Common myeloid progenitor, CD34-positive (primary cell): Measurements from ENCODE around the gene RAB11FIP5.

Experiments
- CTCF ChIA-PET: fragments of 350-600 bp; sonication (Branson Sonifier 250); formaldehyde crosslinking; loops from one replicate; lab custom pipeline; 2021; ENCODE audit warnings: antibody characterized with exemption; lab: Charles Lee
- POLR2A ChIA-PET: fragments of 350-600 bp; sonication (Branson Sonifier 250); formaldehyde crosslinking; loops from one replicate; lab custom pipeline; 2021; ENCODE audit warnings: antibody characterized with exemption; lab: Charles Lee
- DNase-seq, 3 donors: peaks; one replicate each; pipeline versions ENCODE4 v3.0.0 to v3.0.0-alpha.2; 2013
- H3K27ac ChIP-seq, 2 experiments: 1 replicate in 1 of 2; 2 replicates in 1 of 2; pipeline ENCODE4 v1.7.0; 2013; ENCODE audit warnings: inconsistent platforms in 2 of 2, low read length in 2 of 2, mild to moderate bottlenecking in 2 of 2, low read depth in 1 of 2, moderate library complexity in 1 of 2; ENCODE audit not compliant: severe bottlenecking in 2 of 2, insufficient read depth in 1 of 2, poor library complexity in 1 of 2
- H3K27me3 ChIP-seq, 5 experiments: replicated peaks in 2 of 5; 1 replicate in 3 of 5; 2 replicates in 2 of 5; pipeline versions ENCODE4 v1.6.1 to v1.7.0; 2013; ENCODE audit warnings: low read length in 4 of 5, mild to moderate bottlenecking in 2 of 5, moderate library complexity in 2 of 5, inconsistent platforms in 1 of 5; ENCODE audit not compliant: insufficient read depth in 5 of 5, control insufficient read depth in 4 of 5
- H3K36me3 ChIP-seq, 4 experiments: 1 replicate in 2 of 4; 2 replicates in 2 of 4; pipeline versions ENCODE4 v1.6.1 to v1.7.0; 2013; ENCODE audit warnings: low read length in 3 of 4, control low read depth in 1 of 4, mild to moderate bottlenecking in 1 of 4; ENCODE audit not compliant: control insufficient read depth in 4 of 4, insufficient read depth in 4 of 4
- H3K4me1 ChIP-seq, 4 experiments: 1 replicate in 3 of 4; 2 replicates in 1 of 4; pipeline versions ENCODE4 v1.6.1 to v1.7.1; 2013; ENCODE audit warnings: low read length in 3 of 4, mild to moderate bottlenecking in 3 of 4, control low read depth in 1 of 4, inconsistent platforms in 1 of 4, moderate library complexity in 1 of 4; ENCODE audit not compliant: control insufficient read depth in 4 of 4, insufficient read depth in 4 of 4; ENCODE audit errors: control extremely low read depth in 1 of 4
- H3K4me3 ChIP-seq, 7 experiments: 1 replicate in 4 of 7; 2 replicates in 3 of 7; pipeline versions ENCODE4 v1.5.1 to v1.7.0; 2013; ENCODE audit warnings: mild to moderate bottlenecking in 7 of 7, low read length in 6 of 7, moderate library complexity in 6 of 7, inconsistent platforms in 2 of 7, low read depth in 2 of 7, control low read depth in 1 of 7; ENCODE audit not compliant: insufficient read depth in 4 of 7, control insufficient read depth in 1 of 7; ENCODE audit errors: extremely low read depth in 1 of 7
- H3K9me3 ChIP-seq, 5 experiments: 1 replicate in 4 of 5; 2 replicates in 1 of 5; pipeline versions ENCODE4 v1.6.1 to v1.7.1; 2013; ENCODE audit warnings: low read length in 4 of 5, mild to moderate bottlenecking in 2 of 5, inconsistent platforms in 1 of 5, low read depth in 1 of 5, moderate library complexity in 1 of 5; ENCODE audit not compliant: control insufficient read depth in 4 of 5, insufficient read depth in 2 of 5; ENCODE audit errors: control extremely low read depth in 1 of 5
- WGBS: methylation state at CpG from one replicate; pipeline ENCODE4 v1.1.5; 2013; ENCODE audit not compliant: insufficient coverage; 5-methylcytosine and 5-hydroxymethylcytosine counted together

RAB11FIP5 gene

GRCh38 chr2:73134471-73134870 lies 21.7 kb upstream of the RAB11FIP5 start:
- CTCF ChIA-PET, result interaction anchor here (0.8 to 1.2 kb wide), 2 partner anchors 14 to 142 kb away, joined by 3 to 4 read pairs; no protein-coding TSS in a partner anchor
- Histone ChIP-seq H3K27me3 (peaks cover 0 to 2% (median 0%) of the 10 kb centered on the region in 5 experiments), H3K9me3 (no peaks in the 10 kb centered on the region), H3K4me1 (peaks cover 0 to 5% (median 0%) of the 10 kb centered on the region in 4 experiments), H3K4me3 (no peak overlapping the region), H3K36me3 (no peaks in the 10 kb centered on the region), H3K27ac (no peak overlapping the region)
- POLR2A ChIA-PET, result interaction anchor here (0.6 kb wide), 1 partner anchor 315 kb away, joined by 4 read pairs; no protein-coding TSS in a partner anchor
- DNase-seq, result no peak
- WGBS, result 69% methylated on average over 2 of the region's 4 CpGs

GRCh38 chr2:73133566-73134197 lies 20.9 kb upstream of the RAB11FIP5 start:
- 83% methylated on average over 2 of the region's 4 CpGs for WGBS
- no peak for DNase-seq
- no peaks in the 10 kb centered on the region for H3K9me3 ChIP-seq
- POLR2A ChIA-PET, result interaction anchor here (0.5 kb wide), 1 partner anchor 642 kb away, joined by 3 read pairs; no protein-coding TSS in a partner anchor
- CTCF ChIA-PET, result interaction anchor here (1.2 kb wide), 1 partner anchor 142 kb away, joined by 3 read pairs; no protein-coding TSS in a partner anchor
- H3K4me1 ChIP-seq, result peaks cover 0 to 5% (median 0%) of the 10 kb centered on the region in 4 experiments
- peaks cover 0 to 3% (median 0%) of the 10 kb centered on the region in 5 experiments for H3K27me3 ChIP-seq
- no peaks in the 10 kb centered on the region for H3K36me3 ChIP-seq
- H3K27ac ChIP-seq, result no peak overlapping the region
- H3K4me3 ChIP-seq, result no peak overlapping the region

GRCh38 chr2:73131807-73132206 lies 19.1 kb upstream of the RAB11FIP5 start:
- 100% methylated on average over 1 of the region's 3 CpGs for WGBS
- POLR2A ChIA-PET, result interaction anchor here (0.7 kb wide), 1 partner anchor 48 kb away, joined by 3 read pairs; no protein-coding TSS in a partner anchor
- Histone ChIP-seq H3K27ac (no peak overlapping the region), H3K27me3 (peaks cover 0 to 3% (median 0%) of the 10 kb centered on the region in 5 experiments), H3K9me3 (no peaks in the 10 kb centered on the region), H3K4me3 (no peak overlapping the region), H3K4me1 (peaks cover 0 to 5% (median 0%) of the 10 kb centered on the region in 4 experiments), H3K36me3 (no peaks in the 10 kb centered on the region)
- CTCF ChIA-PET, result interaction anchor here (0.7 kb wide), 1 partner anchor 15 kb away, joined by 3 read pairs; no protein-coding TSS in a partner anchor
- DNase-seq, result no peak

- Histone ChIP-seq H3K4me3 (no peak overlapping the region), H3K27me3 (peaks cover 0 to 3% (median 0%) of the 10 kb centered on the region in 5 experiments), H3K9me3 (no peaks in the 10 kb centered on the region), H3K27ac (no peak overlapping the region), H3K36me3 (no peaks in the 10 kb centered on the region), H3K4me1 (peaks cover 0 to 5% (median 0%) of the 10 kb centered on the region in 4 experiments)
- POLR2A ChIA-PET, result no interaction called here
- CTCF ChIA-PET, result no interaction called here
- no peak for DNase-seq
- 100% methylated on average over 1 of the region's 5 CpGs for WGBS
These were observed 18.0 kb upstream of the RAB11FIP5 start for GRCh38 chr2:73130790-73131189.

- DNase-seq, result no peak
- Histone ChIP-seq H3K27me3 (peaks cover 0 to 3% (median 0%) of the 10 kb centered on the region in 5 experiments), H3K9me3 (peaks cover 0 to 5% (median 0%) of the 10 kb centered on the region in 5 experiments), H3K27ac (no peak overlapping the region), H3K4me1 (peaks cover 0 to 4% (median 0%) of the 10 kb centered on the region in 4 experiments), H3K36me3 (no peaks in the 10 kb centered on the region), H3K4me3 (no peak overlapping the region)
- WGBS, result 95% methylated on average over 6 of the region's 6 CpGs
- ChIA-PET POLR2A (no interaction called here), CTCF (interaction anchor here (1.3 kb wide), 1 partner anchor 27 kb away, joined by 5 read pairs; no protein-coding TSS in a partner anchor)
These were observed 16.2 kb upstream of the RAB11FIP5 start for GRCh38 chr2:73128841-73129535.

- H3K9me3 ChIP-seq, result peaks cover 0 to 5% (median 0%) of the 10 kb centered on the region in 5 experiments
- 60% methylated on average over 1 of the region's 1 CpG for WGBS
- POLR2A ChIA-PET, result interaction anchor here (0.6 kb wide), 1 partner anchor 1501 kb away, joined by 3 read pairs; no protein-coding TSS in a partner anchor
- DNase-seq, result no peak
- no peak overlapping the region for H3K27ac ChIP-seq
- H3K4me3 ChIP-seq, result no peak overlapping the region
- H3K36me3 ChIP-seq, result no peaks in the 10 kb centered on the region
- no peaks in the 10 kb centered on the region for H3K27me3 ChIP-seq
- CTCF ChIA-PET, result no interaction called here
- no peaks in the 10 kb centered on the region for H3K4me1 ChIP-seq
These were observed 9.8 kb upstream of the RAB11FIP5 start for GRCh38 chr2:73122536-73122935.
